Suprapubic skin (tissue), 4 donors: ENCODE data around the gene CACNG4. TPM values are rescaled to one million over a fixed set of nuclear protein-coding genes. Genes with fewer than 3 reads are reported as not detected.

ENCODE experiments used
- DNase-seq, 2 donors: peaks; one replicate each; pipeline ENCODE4 v3.0.0-alpha.2; 2019; ENCODE audit warnings: low spot score in 2 of 2
- H3K27ac ChIP-seq: fragments of 200-600 bp; sonication (generic); one replicate; pipeline ENCODE4 v1.5.1; 2019
- H3K27me3 ChIP-seq: fragments of 200-600 bp; sonication (generic); one replicate; pipeline ENCODE4 v1.5.1; 2019
- H3K36me3 ChIP-seq: fragments of 200-600 bp; sonication (generic); one replicate; pipeline ENCODE4 v1.5.1; 2019
- H3K4me1 ChIP-seq: fragments of 200-600 bp; sonication (generic); one replicate; pipeline ENCODE4 v1.5.1; 2019
- H3K4me3 ChIP-seq: fragments of 200-600 bp; sonication (generic); one replicate; pipeline ENCODE4 v1.5.1; 2019; ENCODE audit warnings: mild to moderate bottlenecking
- H3K9me3 ChIP-seq: fragments of 200-600 bp; sonication (generic); one replicate; pipeline ENCODE4 v1.5.1; 2019
- EP300 ChIP-seq: sonication (generic); formaldehyde crosslinking; IDR thresholded peaks from one replicate; pipeline ENCODE4 v1.6.1; 2017; ENCODE audit warnings: antibody characterized with exemption
- POLR2A ChIP-seq, 2 donors: fragments of 450-650 bp; IDR thresholded peaks; one replicate each; pipeline ENCODE4 v1.6.1; 2017; ENCODE audit warnings: antibody characterized with exemption in 2 of 2, mild to moderate bottlenecking in 2 of 2, moderate library complexity in 2 of 2
- POLR2AphosphoS5 ChIP-seq, 3 donors: sonication (generic); formaldehyde crosslinking; IDR thresholded peaks; one replicate each; pipeline ENCODE4 v1.6.1; 2017; ENCODE audit warnings: antibody characterized with exemption in 3 of 3
- WGBS: methylation state at CpG from one replicate; pipeline ENCODE4 v1.1.5; 2018; 5-methylcytosine and 5-hydroxymethylcytosine counted together
- total RNA-seq, 4 donors: library from RNA; depleted of rRNA; stranded (reverse); fragments of >200 nt; gene quantifications; one replicate each; pipeline ENCODE4 v1.1.0, GENCODE V29; 2016
- TF ChIP-seq, protein P1 (sequence below), 2 donors: fragments of 200-600 bp in 1 of 2; fragments of 450-650 bp in 1 of 2; sonication (generic) in 1 of 2; IDR thresholded peaks; one replicate each; pipeline ENCODE4 v1.5.1; 2016 to 2019; ENCODE audit warnings: antibody characterized with exemption in 2 of 2, mild to moderate bottlenecking in 1 of 2, moderate library complexity in 1 of 2

Gene CACNG4
- total RNA-seq, 4 donors from 2014 or later = 0.49 to 0.68 (median 0.51) TPM; not detected in 1

DNA sequence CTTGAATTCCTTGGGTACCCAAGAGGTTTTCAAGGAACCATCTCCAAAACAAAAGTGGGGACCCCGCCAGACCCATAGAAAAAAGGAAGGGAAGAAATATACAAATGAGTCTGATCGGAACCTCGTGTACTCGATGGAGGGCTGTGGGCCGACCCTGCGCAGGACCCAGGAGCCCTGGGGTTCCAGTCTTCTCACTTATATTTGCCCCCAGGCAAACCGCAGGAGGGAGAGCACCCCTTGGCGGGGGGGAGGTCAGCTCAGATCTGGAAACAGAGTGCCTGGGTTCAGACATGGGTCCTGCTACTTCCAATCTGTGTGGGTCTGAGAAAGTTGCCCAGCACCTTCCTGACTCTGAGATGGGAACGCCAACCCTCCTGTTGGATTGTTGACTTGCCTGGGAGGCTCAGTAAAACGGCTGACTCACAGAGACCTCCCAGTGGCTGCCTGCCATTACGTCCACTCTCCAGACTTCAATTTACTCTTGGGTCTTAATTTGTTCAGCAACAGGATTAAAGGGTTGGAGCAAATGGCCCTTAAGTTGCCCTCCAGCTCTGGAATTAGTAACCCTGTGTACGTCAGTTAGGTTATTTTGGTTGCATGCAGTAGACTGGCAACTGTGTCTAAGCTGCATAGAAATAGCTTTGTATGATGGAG is 24.9 kb upstream of the CACNG4 start:
- Histone ChIP-seq H3K27ac (no peak overlapping the region), H3K4me1 (no peaks in the 10 kb centered on the region), H3K27me3 (peaks cover 49% of the 10 kb centered on the region), H3K9me3 (no peaks in the 10 kb centered on the region), H3K36me3 (no peaks in the 10 kb centered on the region), H3K4me3 (no peak overlapping the region)
- no peak for DNase-seq
- TF ChIP-seq POLR2A (IDR thresholded peaks at IDR 0.05) (no peak), EP300 (no peak), POLR2AphosphoS5 (IDR thresholded peaks at IDR 0.05) (no peak)
- TF ChIP-seq, protein P1, sequence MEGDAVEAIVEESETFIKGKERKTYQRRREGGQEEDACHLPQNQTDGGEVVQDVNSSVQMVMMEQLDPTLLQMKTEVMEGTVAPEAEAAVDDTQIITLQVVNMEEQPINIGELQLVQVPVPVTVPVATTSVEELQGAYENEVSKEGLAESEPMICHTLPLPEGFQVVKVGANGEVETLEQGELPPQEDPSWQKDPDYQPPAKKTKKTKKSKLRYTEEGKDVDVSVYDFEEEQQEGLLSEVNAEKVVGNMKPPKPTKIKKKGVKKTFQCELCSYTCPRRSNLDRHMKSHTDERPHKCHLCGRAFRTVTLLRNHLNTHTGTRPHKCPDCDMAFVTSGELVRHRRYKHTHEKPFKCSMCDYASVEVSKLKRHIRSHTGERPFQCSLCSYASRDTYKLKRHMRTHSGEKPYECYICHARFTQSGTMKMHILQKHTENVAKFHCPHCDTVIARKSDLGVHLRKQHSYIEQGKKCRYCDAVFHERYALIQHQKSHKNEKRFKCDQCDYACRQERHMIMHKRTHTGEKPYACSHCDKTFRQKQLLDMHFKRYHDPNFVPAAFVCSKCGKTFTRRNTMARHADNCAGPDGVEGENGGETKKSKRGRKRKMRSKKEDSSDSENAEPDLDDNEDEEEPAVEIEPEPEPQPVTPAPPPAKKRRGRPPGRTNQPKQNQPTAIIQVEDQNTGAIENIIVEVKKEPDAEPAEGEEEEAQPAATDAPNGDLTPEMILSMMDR (IDR thresholded peaks at IDR 0.05) = no peak
- WGBS = 79% methylated on average over 12 of the region's 12 CpGs

DNA sequence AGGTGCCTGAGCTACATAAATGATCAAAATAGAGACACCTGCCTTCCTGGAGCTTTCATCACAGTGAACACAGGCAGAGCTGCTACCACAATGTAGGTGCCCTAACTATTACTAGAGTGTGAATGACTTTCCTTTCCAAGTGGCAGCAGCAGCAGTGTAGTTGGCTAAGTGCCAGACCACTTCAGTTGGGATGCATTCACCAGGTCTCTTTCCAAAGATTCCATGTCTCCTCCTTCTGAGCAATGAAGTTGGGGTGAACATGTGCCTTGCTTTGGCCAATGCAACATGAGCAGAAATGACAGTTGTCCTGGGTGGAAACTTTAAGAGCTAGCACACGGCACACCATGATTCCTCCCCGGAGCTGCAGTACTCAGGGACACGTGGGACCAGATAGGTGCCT is 23.3 kb upstream of the CACNG4 start:
- no peak overlapping the region for H3K27ac ChIP-seq
- 86% methylated on average over 3 of the region's 3 CpGs for WGBS
- peaks cover 64% of the 10 kb centered on the region for H3K27me3 ChIP-seq
- no peaks in the 10 kb centered on the region for H3K36me3 ChIP-seq
- H3K9me3 ChIP-seq = no peaks in the 10 kb centered on the region
- DNase-seq = no peak
- H3K4me3 ChIP-seq = no peak overlapping the region
- TF ChIP-seq, protein P1 (IDR thresholded peaks at IDR 0.05) = no peak
- TF ChIP-seq EP300 = no peak
- no peak for TF ChIP-seq POLR2AphosphoS5 (IDR thresholded peaks at IDR 0.05)
- TF ChIP-seq POLR2A (IDR thresholded peaks at IDR 0.05) = no peak
- peaks cover 9% of the 10 kb centered on the region for H3K4me1 ChIP-seq

DNA sequence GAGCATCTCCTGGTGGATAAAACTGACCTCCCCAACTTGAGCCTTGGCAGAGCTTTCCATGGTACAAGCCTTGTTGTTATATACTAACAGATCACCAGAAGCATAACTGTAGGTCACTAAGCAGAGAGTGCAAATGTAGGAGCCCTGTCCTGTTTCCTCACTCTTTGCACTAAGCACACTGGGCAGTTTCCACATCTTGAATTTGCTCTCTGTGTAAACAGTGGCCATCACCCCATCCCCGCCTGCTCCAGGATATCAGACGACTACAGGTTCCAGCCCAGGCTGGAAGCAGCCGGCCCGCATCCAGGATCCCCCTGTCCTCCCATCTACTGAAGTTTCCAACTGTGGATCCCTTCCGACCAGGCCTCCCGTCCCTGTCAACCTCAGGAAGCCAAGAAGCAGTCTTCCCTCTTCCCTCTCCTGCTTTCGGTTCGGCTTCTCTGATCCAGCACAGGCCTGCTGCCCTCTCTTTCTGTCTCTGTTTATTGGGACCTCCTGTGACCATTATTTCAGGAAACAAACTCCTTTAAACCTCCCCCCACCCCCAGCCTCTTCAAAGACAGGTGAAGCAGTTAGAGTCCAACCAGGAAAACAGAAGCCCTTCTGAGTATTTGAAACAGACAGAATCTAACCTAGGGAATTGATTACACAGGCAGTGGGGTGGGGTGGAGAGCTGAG is 22.6 kb upstream of the CACNG4 start:
- H3K4me3 ChIP-seq = no peak overlapping the region
- H3K27me3 ChIP-seq = peaks cover 71% of the 10 kb centered on the region
- no peak for DNase-seq
- WGBS = 85% methylated on average over 8 of the region's 8 CpGs
- TF ChIP-seq EP300 (no peak), POLR2A (IDR thresholded peaks at IDR 0.05) (no peak), POLR2AphosphoS5 (IDR thresholded peaks at IDR 0.05) (no peak)
- TF ChIP-seq, protein P1 (IDR thresholded peaks at IDR 0.05) = no peak
- peaks cover 9% of the 10 kb centered on the region for H3K4me1 ChIP-seq
- H3K36me3 ChIP-seq = no peaks in the 10 kb centered on the region
- no peaks in the 10 kb centered on the region for H3K9me3 ChIP-seq
- H3K27ac ChIP-seq = no peak overlapping the region

DNA sequence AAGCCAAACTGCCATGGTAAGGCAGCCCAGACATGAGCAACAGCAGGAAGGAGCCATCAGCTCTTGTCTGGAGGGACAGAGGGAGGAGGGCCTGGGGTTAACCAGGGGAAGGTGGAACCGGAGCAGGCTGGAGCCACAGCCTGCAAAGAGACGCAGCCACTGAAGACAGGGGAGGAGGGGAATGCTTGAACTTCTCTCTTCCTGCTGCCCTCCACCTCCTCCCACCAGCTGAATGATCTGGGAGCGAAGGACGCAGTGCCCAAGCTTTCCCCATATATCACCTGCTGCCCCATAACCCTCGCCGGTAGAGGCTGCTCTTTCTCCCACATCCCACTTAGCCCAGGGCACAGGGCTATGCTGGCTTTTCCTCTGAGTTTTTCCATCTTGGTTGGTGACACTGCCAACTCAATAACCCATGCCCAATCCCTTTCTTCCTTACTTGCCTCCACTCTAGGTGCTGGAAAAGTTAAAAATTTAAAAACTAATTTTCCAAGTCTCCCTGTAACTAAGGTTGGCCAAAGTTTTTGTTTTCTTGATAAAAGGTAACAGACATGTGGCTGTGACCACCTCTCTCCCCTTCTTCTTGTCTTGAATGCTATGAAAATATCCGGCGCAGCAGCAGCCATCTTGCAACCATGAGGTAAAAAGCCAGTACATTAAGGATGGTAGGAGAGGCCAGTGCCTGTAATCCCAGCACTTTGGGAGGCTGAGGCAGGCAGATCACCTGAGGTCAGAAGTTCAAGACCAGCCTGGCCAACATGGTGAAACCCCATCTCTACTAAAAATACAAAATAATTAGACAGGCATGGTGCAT is 21.8 kb upstream of the CACNG4 start:
- peaks cover 75% of the 10 kb centered on the region for H3K27me3 ChIP-seq
- no peaks in the 10 kb centered on the region for H3K9me3 ChIP-seq
- DNase-seq = no peak

More for the DNA sequence above, 21.8 kb upstream of the CACNG4 start:
- Histone ChIP-seq H3K36me3 (no peaks in the 10 kb centered on the region), H3K4me3 (no peak overlapping the region), H3K4me1 (peaks cover 9% of the 10 kb centered on the region), H3K27ac (no peak overlapping the region)
- TF ChIP-seq, protein P1 (IDR thresholded peaks at IDR 0.05) = no peak
- TF ChIP-seq EP300 (no peak), POLR2AphosphoS5 (IDR thresholded peaks at IDR 0.05) (no peak), POLR2A (IDR thresholded peaks at IDR 0.05) (no peak)
- WGBS = 72% methylated on average over 8 of the region's 8 CpGs
